Gastroesophageal sphincter (tissue), 4 donors: ENCODE data around the gene PLPP1. TPM values are rescaled to one million over a fixed set of nuclear protein-coding genes. Genes with fewer than 3 reads are reported as not detected.

Experiments
- ATAC-seq: fragments of 150-250 bp; one replicate; pipeline ENCODE4 v1.9.1; 2016; ENCODE audit warnings: mild to moderate bottlenecking, moderate library complexity
- H3K27ac ChIP-seq, 4 donors: fragments of 200-600 bp; sonication (generic) in 3 of 4; 1 replicate in 3 of 4; 2 replicates in 1 of 4; pipeline ENCODE4 v1.5.1; 2016 to 2019
- H3K27me3 ChIP-seq: fragments of 200-600 bp; sonication (generic); one replicate; pipeline ENCODE4 v1.5.1; 2019
- H3K36me3 ChIP-seq, 2 donors: fragments of 200-600 bp; sonication (generic); one replicate each; pipeline ENCODE4 v1.5.1; 2019; ENCODE audit warnings: control low read depth in 1 of 2
- H3K4me1 ChIP-seq, 3 donors: fragments of 200-600 bp; sonication (generic); 1 replicate in 2 of 3; 2 replicates in 1 of 3; pipeline ENCODE4 v1.5.1; 2016 to 2019; ENCODE audit warnings: control low read depth in 2 of 3
- H3K4me3 ChIP-seq, 2 donors: fragments of 200-600 bp; sonication (generic); one replicate each; pipeline ENCODE4 v1.5.1; 2019; ENCODE audit warnings: mild to moderate bottlenecking in 1 of 2, moderate library complexity in 1 of 2
- H3K9me3 ChIP-seq, 3 donors: fragments of 200-600 bp; sonication (generic); one replicate each; pipeline ENCODE4 v1.5.1; 2017 to 2019; ENCODE audit warnings: control low read depth in 2 of 3
- CTCF ChIP-seq, 4 experiments: fragments of 200-600 bp in 2 of 4; fragments of 450-650 bp in 2 of 4; sonication (generic) in 1 of 4; IDR thresholded peaks; one replicate each; pipeline ENCODE4 v1.5.1; 2017 to 2019; ENCODE audit warnings: antibody characterized with exemption in 4 of 4, mild to moderate bottlenecking in 2 of 4, moderate library complexity in 2 of 4
- EP300 ChIP-seq: sonication (generic); formaldehyde crosslinking; IDR thresholded peaks from one replicate; pipeline ENCODE4 v1.6.1; 2017; ENCODE audit warnings: antibody characterized with exemption, mild to moderate bottlenecking
- POLR2A ChIP-seq, 2 donors: fragments of 450-650 bp; IDR thresholded peaks; one replicate each; pipeline ENCODE4 v1.6.1; 2017; ENCODE audit warnings: antibody characterized with exemption in 2 of 2, mild to moderate bottlenecking in 2 of 2, moderate library complexity in 1 of 2
- POLR2AphosphoS5 ChIP-seq: sonication (generic); formaldehyde crosslinking; IDR thresholded peaks from one replicate; pipeline ENCODE4 v1.6.1; 2017; ENCODE audit warnings: antibody characterized with exemption
- WGBS, 2 donors: methylation state at CpG; one replicate each; pipeline ENCODE4 v1.1.5; 2018; ENCODE audit warnings: low coverage in 1 of 2; 5-methylcytosine and 5-hydroxymethylcytosine counted together
- total RNA-seq, 4 donors: library from RNA; depleted of rRNA; stranded (reverse); fragments of >200 nt; gene quantifications; one replicate each; pipeline ENCODE4 v1.1.0, GENCODE V29; 2016

PLPP1 gene
- total RNA-seq, 4 donors from 2014 or later, result 209 to 314 (median 250) TPM

DNA sequence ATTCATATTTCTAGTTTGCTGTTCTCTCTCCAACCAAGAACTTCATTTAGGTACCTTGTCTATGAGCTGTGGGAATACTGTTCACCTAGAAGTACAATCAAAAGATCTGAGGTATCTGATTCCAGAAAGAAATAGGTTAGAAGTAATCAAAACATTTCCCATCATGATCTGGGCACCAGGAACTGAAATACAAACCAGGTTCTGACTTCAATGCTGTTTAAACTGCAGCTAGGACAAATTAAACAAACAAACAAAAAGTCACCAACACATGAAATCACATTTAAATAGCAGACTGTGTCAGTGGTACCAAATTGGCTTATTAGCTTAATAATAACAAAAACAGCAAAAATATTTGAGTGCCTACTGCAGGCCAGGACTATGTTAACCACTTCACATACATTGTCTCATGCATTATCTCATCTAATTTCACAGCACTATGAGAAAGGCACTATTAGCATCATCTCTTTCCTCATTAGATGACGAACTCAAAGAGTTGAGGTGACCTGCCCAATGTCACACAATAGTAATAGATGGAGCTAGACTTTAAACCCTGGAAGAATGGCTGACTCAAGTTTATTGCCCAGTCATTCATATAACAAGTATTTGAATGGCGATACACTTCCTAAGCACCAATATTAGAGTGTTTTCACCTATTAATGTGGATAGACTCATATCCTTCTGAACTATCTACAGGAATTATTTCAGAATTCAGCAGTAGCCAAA is 14.5 kb downstream of the PLPP1 start:
- TF ChIP-seq POLR2AphosphoS5 (no peak), EP300 (no peak), POLR2A (IDR thresholded peaks at IDR 0.05) (no peak), CTCF (IDR thresholded peaks at IDR 0.05) (no peak)
- H3K4me3 ChIP-seq, result no peak overlapping the region
- H3K27me3 ChIP-seq, result no peaks in the 10 kb centered on the region
- H3K9me3 ChIP-seq, result no peaks in the 10 kb centered on the region
- H3K36me3 ChIP-seq, result no peaks in the 10 kb centered on the region
- no peak for ATAC-seq
- 94 to 95% methylated on average over 2 of the region's 2 CpGs for WGBS, 2 donors
- peaks cover 0 to 89% (median 0%) of the 10 kb centered on the region in 3 donors for H3K4me1 ChIP-seq
- no peak overlapping the region for H3K27ac ChIP-seq

- no peak for ATAC-seq
- no peak for TF ChIP-seq EP300
- TF ChIP-seq POLR2AphosphoS5, result no peak
- no peak for TF ChIP-seq CTCF (IDR thresholded peaks at IDR 0.05)
- TF ChIP-seq POLR2A (IDR thresholded peaks at IDR 0.05), result no peak
- no peaks in the 10 kb centered on the region for H3K9me3 ChIP-seq
- H3K4me1 ChIP-seq, result peaks cover 0 to 94% (median 0%) of the 10 kb centered on the region in 3 donors
- no peak overlapping the region for H3K4me3 ChIP-seq
- no peaks in the 10 kb centered on the region for H3K36me3 ChIP-seq
- no peaks in the 10 kb centered on the region for H3K27me3 ChIP-seq
- H3K27ac ChIP-seq, result no peak overlapping the region
Observed at GRCh38 chr5:55518831-55519390, 15.9 kb downstream of the PLPP1 start.

DNA sequence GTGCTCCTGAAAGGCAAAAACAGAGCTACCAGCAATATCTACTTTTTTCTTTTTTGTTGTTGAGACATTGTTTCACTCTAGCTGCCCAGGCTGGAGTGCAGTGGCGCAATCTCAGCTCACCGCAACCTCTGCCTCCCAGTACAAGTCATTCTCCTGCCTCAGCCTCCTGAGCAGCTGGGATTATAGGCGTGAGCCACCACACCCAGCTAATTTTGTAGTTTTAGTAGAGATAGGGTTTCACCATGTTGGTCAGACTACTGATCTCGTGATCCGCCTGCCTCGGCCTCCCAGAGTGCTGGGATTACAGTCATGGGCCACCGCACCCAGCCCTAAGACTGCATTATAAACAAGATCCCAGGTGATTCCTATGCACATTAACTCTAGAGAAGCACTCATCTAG is 17.0 kb downstream of the PLPP1 start:
- Histone ChIP-seq H3K9me3 (no peaks in the 10 kb centered on the region), H3K4me1 (peaks cover 0 to 94% (median 0%) of the 10 kb centered on the region in 3 donors), H3K4me3 (no peak overlapping the region), H3K27ac (no peak overlapping the region), H3K36me3 (no peaks in the 10 kb centered on the region), H3K27me3 (no peaks in the 10 kb centered on the region)
- 80 to 96% methylated on average over 2 to 5 of the region's 7 CpGs for WGBS, 2 donors
- ATAC-seq, result no peak
- TF ChIP-seq CTCF (IDR thresholded peaks at IDR 0.05) (no peak), POLR2AphosphoS5 (no peak), EP300 (no peak), POLR2A (IDR thresholded peaks at IDR 0.05) (no peak)

- H3K9me3 ChIP-seq, result no peaks in the 10 kb centered on the region
- ATAC-seq, result no peak
- H3K27ac ChIP-seq, result no peak overlapping the region
- no peaks in the 10 kb centered on the region for H3K27me3 ChIP-seq
- no peak overlapping the region for H3K4me3 ChIP-seq
- TF ChIP-seq POLR2AphosphoS5 (no peak), CTCF (IDR thresholded peaks at IDR 0.05) (no peak), EP300 (no peak), POLR2A (IDR thresholded peaks at IDR 0.05) (no peak)
- WGBS, 2 donors, result 30 to 35% methylated on average over 1 of the region's 1 CpG
- H3K4me1 ChIP-seq, result peaks cover 12 to 81% (median 19%) of the 10 kb centered on the region in 3 donors
- no peaks in the 10 kb centered on the region for H3K36me3 ChIP-seq
Observed at GRCh38 chr5:55511010-55511409, 23.8 kb downstream of the PLPP1 start.

DNA sequence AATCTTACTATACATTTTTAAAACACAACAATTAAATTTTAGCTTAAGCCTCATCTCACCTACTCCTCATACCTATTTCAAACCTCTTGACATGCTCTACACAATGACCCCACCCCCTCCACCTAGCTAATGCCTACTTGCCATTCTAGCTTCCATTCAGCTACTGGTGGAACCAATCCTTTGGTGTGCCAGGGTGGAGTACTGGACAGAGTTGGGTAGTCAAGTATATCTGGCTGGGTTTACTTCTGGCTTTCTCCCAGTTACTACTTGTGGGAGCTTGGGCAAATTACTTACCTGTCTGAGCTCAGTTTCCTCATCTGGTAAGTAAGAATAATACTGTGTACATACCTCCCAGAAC is 24.3 kb downstream of the PLPP1 start:
- H3K4me1 ChIP-seq, result peaks cover 12 to 81% (median 19%) of the 10 kb centered on the region in 3 donors
- H3K4me3 ChIP-seq, result no peak overlapping the region
- no peak overlapping the region for H3K27ac ChIP-seq

More for the DNA sequence above, 24.3 kb downstream of the PLPP1 start:
- Histone ChIP-seq H3K27me3 (no peaks in the 10 kb centered on the region), H3K36me3 (no peaks in the 10 kb centered on the region), H3K9me3 (no peaks in the 10 kb centered on the region)
- ATAC-seq, result no peak
- TF ChIP-seq POLR2AphosphoS5 (no peak), EP300 (no peak), POLR2A (IDR thresholded peaks at IDR 0.05) (no peak), CTCF (IDR thresholded peaks at IDR 0.05) (no peak)
